ENCODE results near the gene TMEM200B. TPM values are rescaled to one million over a fixed set of nuclear protein-coding genes. Genes with fewer than 3 reads are reported as not detected.

Gene TMEM200B
- total RNA-seq, 1 experiment from 2014 or later, result 11.3 TPM

GRCh38 chr1:29171089-29171488 lies 47.4 kb upstream of the TMEM200B start:
- Histone ChIP-seq H3K27me3 (ENCODE audit: insufficient read depth, low read length) (no peaks in the 10 kb centered on the region), H4K20me1 (ENCODE audit: insufficient read depth) (peaks cover 41% of the 10 kb centered on the region; the same call in 1 of the 2 replicates), H3K36me3 (ENCODE audit: control insufficient read depth in 1 of 2, insufficient read depth in 2 of 2, low read length in 2 of 2) (peaks cover 5 to 26% of the 10 kb centered on the region in 2 experiments), H2AFZ (ENCODE audit: low read depth, low read length, poor library complexity, severe bottlenecking) (no peak overlapping the region), H3K9me3 (ENCODE audit: control insufficient read depth in 1 of 2, insufficient read depth in 1 of 2, low read depth in 1 of 2, low read length in 2 of 2) (no peaks in the 10 kb centered on the region), H3K9me2 (ENCODE audit: insufficient read depth) (no peaks in the 10 kb centered on the region), H3K4me2 (ENCODE audit: low read length) (no peak overlapping the region), H3K27ac (ENCODE audit: low read depth, low read length) (no peak overlapping the region), H3K4me1 (ENCODE audit: control insufficient read depth in 1 of 2, insufficient read depth in 2 of 2, low read length in 2 of 2) (no peaks in the 10 kb centered on the region), H3K9ac (ENCODE audit: low read length) (no peak overlapping the region), H3K79me2 (ENCODE audit: insufficient read depth, low read length) (peaks cover 100% of the 10 kb centered on the region), H3K4me3 (replicated peaks in 1 of 2; ENCODE audit: low read depth in 1 of 2, low read length in 2 of 2) (no peak overlapping the region)
- TF ChIP-seq ATF3 (IDR thresholded peaks at IDR 0.05), result no peak
- ChIA-PET RAD21 (ENCODE audit: low non-redundant PET in 1 of 2, low total read pairs in 2 of 2, uncharacterized antibody in 2 of 2, unreplicated experiment in 2 of 2) (no interaction called here), CTCF (interaction anchor here (1.3 to 1.9 kb wide), 3 partner anchors 11 to 289 kb away, joined by 3 to 4 read pairs (median 3); partner anchors contain the start of gene SRSF4), POLR2A (interaction anchor here (1.4 kb wide), 1 partner anchor 10 kb away, joined by 4 read pairs; the partner anchor contains the start of gene SRSF4)
- BruUV-seq (replicated peaks), result no TSS peak
- ATAC-seq (no peak), DNase-seq (ENCODE audit: low read depth, low spot score) (no peak)
- intact Hi-C loops (cut with micrococcal nuclease), result no loop called here

GRCh38 chr1:29169976-29170375 lies 46.3 kb upstream of the TMEM200B start:
- Histone ChIP-seq H3K36me3 (ENCODE audit: control insufficient read depth in 1 of 2, insufficient read depth in 2 of 2, low read length in 2 of 2) (peaks cover 7 to 35% of the 10 kb centered on the region in 2 experiments), H3K27ac (ENCODE audit: low read depth, low read length) (no peak overlapping the region), H3K4me1 (ENCODE audit: control insufficient read depth in 1 of 2, insufficient read depth in 2 of 2, low read length in 2 of 2) (no peaks in the 10 kb centered on the region), H4K20me1 (ENCODE audit: insufficient read depth) (peaks cover 42% of the 10 kb centered on the region; the same call in 1 of the 2 replicates), H3K9me2 (ENCODE audit: insufficient read depth) (no peaks in the 10 kb centered on the region), H3K4me2 (ENCODE audit: low read length) (no peak overlapping the region), H3K79me2 (ENCODE audit: insufficient read depth, low read length) (peaks cover 100% of the 10 kb centered on the region), H3K27me3 (ENCODE audit: insufficient read depth, low read length) (no peaks in the 10 kb centered on the region), H3K4me3 (replicated peaks in 1 of 2; ENCODE audit: low read depth in 1 of 2, low read length in 2 of 2) (no peak overlapping the region), H3K9ac (ENCODE audit: low read length) (no peak overlapping the region), H2AFZ (ENCODE audit: low read depth, low read length, poor library complexity, severe bottlenecking) (no peak overlapping the region), H3K9me3 (ENCODE audit: control insufficient read depth in 1 of 2, insufficient read depth in 1 of 2, low read depth in 1 of 2, low read length in 2 of 2) (no peaks in the 10 kb centered on the region)
- intact Hi-C loops (cut with micrococcal nuclease), result no loop called here
- no peak for ATAC-seq
- ChIA-PET CTCF (interaction anchor here (1.0 to 1.9 kb wide), 3 partner anchors 10 to 288 kb away, joined by 3 to 4 read pairs (median 3); partner anchors contain the start of gene SRSF4), RAD21 (ENCODE audit: low non-redundant PET in 1 of 2, low total read pairs in 2 of 2, uncharacterized antibody in 2 of 2, unreplicated experiment in 2 of 2) (no interaction called here), POLR2A (no interaction called here)
- no peak for DNase-seq (ENCODE audit: low read depth, low spot score)
- TF ChIP-seq ELF1 (IDR thresholded peaks at IDR 0.05; ENCODE audit: borderline replicate concordance, low read depth) (no peak), ZBTB33 (IDR thresholded peaks at IDR 0.05; ENCODE audit: extremely low read depth, insufficient replicate concordance, low read length) (no peak)
- no TSS peak for BruUV-seq (replicated peaks)

Measured in HCT116 (cell line).